Measurements from ENCODE around the gene SLC35E1.

DNA sequence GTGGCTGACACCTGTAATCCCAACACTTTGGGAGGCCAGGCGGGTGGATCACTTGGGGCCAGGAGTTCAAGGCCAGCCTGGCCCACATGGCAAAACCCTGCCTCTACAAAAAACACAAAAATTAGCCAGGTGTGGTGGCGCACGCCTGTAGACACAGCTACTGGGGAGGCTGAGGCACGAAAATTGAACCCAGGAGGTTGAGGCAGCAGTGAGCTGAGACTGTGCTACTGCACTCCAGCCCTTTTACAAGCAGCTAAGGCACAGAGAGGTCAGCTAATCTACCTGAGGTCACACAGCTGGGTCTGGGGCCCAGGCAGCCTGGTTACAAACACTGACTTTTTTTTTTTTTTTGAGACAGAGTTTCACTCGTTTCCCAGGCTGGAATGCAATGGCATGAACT, 28.6 kb upstream of the SLC35E1 start:
- TF ChIP-seq, protein P1, sequence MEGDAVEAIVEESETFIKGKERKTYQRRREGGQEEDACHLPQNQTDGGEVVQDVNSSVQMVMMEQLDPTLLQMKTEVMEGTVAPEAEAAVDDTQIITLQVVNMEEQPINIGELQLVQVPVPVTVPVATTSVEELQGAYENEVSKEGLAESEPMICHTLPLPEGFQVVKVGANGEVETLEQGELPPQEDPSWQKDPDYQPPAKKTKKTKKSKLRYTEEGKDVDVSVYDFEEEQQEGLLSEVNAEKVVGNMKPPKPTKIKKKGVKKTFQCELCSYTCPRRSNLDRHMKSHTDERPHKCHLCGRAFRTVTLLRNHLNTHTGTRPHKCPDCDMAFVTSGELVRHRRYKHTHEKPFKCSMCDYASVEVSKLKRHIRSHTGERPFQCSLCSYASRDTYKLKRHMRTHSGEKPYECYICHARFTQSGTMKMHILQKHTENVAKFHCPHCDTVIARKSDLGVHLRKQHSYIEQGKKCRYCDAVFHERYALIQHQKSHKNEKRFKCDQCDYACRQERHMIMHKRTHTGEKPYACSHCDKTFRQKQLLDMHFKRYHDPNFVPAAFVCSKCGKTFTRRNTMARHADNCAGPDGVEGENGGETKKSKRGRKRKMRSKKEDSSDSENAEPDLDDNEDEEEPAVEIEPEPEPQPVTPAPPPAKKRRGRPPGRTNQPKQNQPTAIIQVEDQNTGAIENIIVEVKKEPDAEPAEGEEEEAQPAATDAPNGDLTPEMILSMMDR (IDR thresholded peaks at IDR 0.05; ENCODE audit: insufficient read depth, low read length, poor library complexity, severe bottlenecking), result no peak
- TF ChIP-seq EZH2phosphoT487 (conservative IDR thresholded peaks at IDR 0.05; ENCODE audit: low read length), result no peak

Data from SU-DHL-6 (cell line).